Suprapubic skin (tissue), 4 donors: ENCODE data around the gene WNK2. TPM values are rescaled to one million over a fixed set of nuclear protein-coding genes. Genes with fewer than 3 reads are reported as not detected.
"Not testable (repeated sequence)": the region's sequence is repeated elsewhere in the genome, so short reads cannot be mapped to it uniquely, and the experiment has no call there.

Experiments used
- DNase-seq, 2 donors: peaks; one replicate each; pipeline ENCODE4 v3.0.0-alpha.2; 2019; ENCODE audit warnings: low spot score in 2 of 2
- H3K27ac ChIP-seq: fragments of 200-600 bp; sonication (generic); one replicate; pipeline ENCODE4 v1.5.1; 2019
- H3K27me3 ChIP-seq: fragments of 200-600 bp; sonication (generic); one replicate; pipeline ENCODE4 v1.5.1; 2019
- H3K36me3 ChIP-seq: fragments of 200-600 bp; sonication (generic); one replicate; pipeline ENCODE4 v1.5.1; 2019
- H3K4me1 ChIP-seq: fragments of 200-600 bp; sonication (generic); one replicate; pipeline ENCODE4 v1.5.1; 2019
- H3K4me3 ChIP-seq: fragments of 200-600 bp; sonication (generic); one replicate; pipeline ENCODE4 v1.5.1; 2019; ENCODE audit warnings: mild to moderate bottlenecking
- H3K9me3 ChIP-seq: fragments of 200-600 bp; sonication (generic); one replicate; pipeline ENCODE4 v1.5.1; 2019
- CTCF ChIP-seq, 2 donors: fragments of 200-600 bp in 1 of 2; fragments of 450-650 bp in 1 of 2; sonication (generic) in 1 of 2; IDR thresholded peaks; one replicate each; pipeline ENCODE4 v1.5.1; 2016 to 2019; ENCODE audit warnings: antibody characterized with exemption in 2 of 2, mild to moderate bottlenecking in 1 of 2, moderate library complexity in 1 of 2
- EP300 ChIP-seq: sonication (generic); formaldehyde crosslinking; IDR thresholded peaks from one replicate; pipeline ENCODE4 v1.6.1; 2017; ENCODE audit warnings: antibody characterized with exemption
- POLR2A ChIP-seq, 2 donors: fragments of 450-650 bp; IDR thresholded peaks; one replicate each; pipeline ENCODE4 v1.6.1; 2017; ENCODE audit warnings: antibody characterized with exemption in 2 of 2, mild to moderate bottlenecking in 2 of 2, moderate library complexity in 2 of 2
- POLR2AphosphoS5 ChIP-seq, 3 donors: sonication (generic); formaldehyde crosslinking; IDR thresholded peaks; one replicate each; pipeline ENCODE4 v1.6.1; 2017; ENCODE audit warnings: antibody characterized with exemption in 3 of 3
- WGBS: methylation state at CpG from one replicate; pipeline ENCODE4 v1.1.5; 2018; 5-methylcytosine and 5-hydroxymethylcytosine counted together
- total RNA-seq, 4 donors: library from RNA; depleted of rRNA; stranded (reverse); fragments of >200 nt; gene quantifications; one replicate each; pipeline ENCODE4 v1.1.0, GENCODE V29; 2016

Gene WNK2
- total RNA-seq, 4 donors from 2014 or later = 39.5 to 93.7 (median 45.3) TPM

GRCh38 chr9:93346231-93347112 lies 162.5 kb downstream of the WNK2 start:
- Histone ChIP-seq H3K36me3 (no peaks in the 10 kb centered on the region), H3K27ac (no peak overlapping the region), H3K4me1 (peaks cover 15% of the 10 kb centered on the region), H3K4me3 (peak overlapping the region; percentile 57), H3K27me3 (peaks cover 23% of the 10 kb centered on the region), H3K9me3 (no peaks in the 10 kb centered on the region)
- 20% methylated on average over 49 of the region's 66 CpGs for WGBS
- no peak for DNase-seq
- no peak for TF ChIP-seq POLR2A (IDR thresholded peaks at IDR 0.05)
- TF ChIP-seq POLR2AphosphoS5 (IDR thresholded peaks at IDR 0.05) = no peak
- TF ChIP-seq EP300 = no peak
- TF ChIP-seq CTCF (IDR thresholded peaks at IDR 0.05) = no peak

GRCh38 chr9:93347371-93347975 lies 163.5 kb downstream of the WNK2 start:
- not testable (repeated sequence) for DNase-seq, H3K36me3 ChIP-seq, H3K27ac ChIP-seq, H3K9me3 ChIP-seq, H3K4me3 ChIP-seq
- Histone ChIP-seq H3K27me3 (peaks cover 23% of the 10 kb centered on the region), H3K4me1 (peaks cover 15% of the 10 kb centered on the region)
- WGBS = 92% methylated on average over 9 of the region's 9 CpGs

- H3K27me3 ChIP-seq, H3K4me3 ChIP-seq, DNase-seq, H3K36me3 ChIP-seq, H3K27ac ChIP-seq, H3K4me1 ChIP-seq, H3K9me3 ChIP-seq: not testable (repeated sequence)
- WGBS = 93% methylated on average over 14 of the region's 14 CpGs
These were observed 169.7 kb downstream of the WNK2 start for GRCh38 chr9:93353413-93354310.

- TF ChIP-seq POLR2AphosphoS5 (IDR thresholded peaks at IDR 0.05) = no peak
- no peak for TF ChIP-seq EP300
- no peak for TF ChIP-seq CTCF (IDR thresholded peaks at IDR 0.05)
- TF ChIP-seq POLR2A (IDR thresholded peaks at IDR 0.05) = no peak
- Histone ChIP-seq H3K9me3 (no peaks in the 10 kb centered on the region), H3K27me3 (no peaks in the 10 kb centered on the region), H3K4me3 (no peak overlapping the region), H3K27ac (no peak overlapping the region), H3K4me1 (no peaks in the 10 kb centered on the region), H3K36me3 (no peaks in the 10 kb centered on the region)
- WGBS = 80% methylated on average over 4 of the region's 4 CpGs
- DNase-seq = no peak
These were observed 170.5 kb downstream of the WNK2 start for GRCh38 chr9:93354451-93354850.

GRCh38 chr9:93355827-93356226 lies 171.9 kb downstream of the WNK2 start:
- TF ChIP-seq CTCF (IDR thresholded peaks at IDR 0.05) = no peak
- WGBS = 84% methylated on average over 2 of the region's 2 CpGs
- no peak overlapping the region for H3K4me3 ChIP-seq

GRCh38 chr9:93357649-93358048 lies 173.7 kb downstream of the WNK2 start:
- 76% methylated on average over 5 of the region's 5 CpGs for WGBS
- Histone ChIP-seq H3K4me3 (no peak overlapping the region), H3K36me3 (no peaks in the 10 kb centered on the region), H3K27ac (no peak overlapping the region), H3K9me3 (peaks cover 4% of the 10 kb centered on the region), H3K27me3 (no peaks in the 10 kb centered on the region), H3K4me1 (no peaks in the 10 kb centered on the region)
- TF ChIP-seq POLR2A (IDR thresholded peaks at IDR 0.05) = no peak
- TF ChIP-seq CTCF (IDR thresholded peaks at IDR 0.05) = no peak
- no peak for DNase-seq

More at GRCh38 chr9:93355827-93356226, 171.9 kb downstream of the WNK2 start:
- no peak for DNase-seq
- H3K4me1 ChIP-seq = no peaks in the 10 kb centered on the region
- H3K9me3 ChIP-seq = no peaks in the 10 kb centered on the region
- no peaks in the 10 kb centered on the region for H3K36me3 ChIP-seq
- H3K27ac ChIP-seq = no peak overlapping the region
- no peaks in the 10 kb centered on the region for H3K27me3 ChIP-seq

- not testable (repeated sequence) for DNase-seq, H3K36me3 ChIP-seq
These were observed 176.0 kb downstream of the WNK2 start for GRCh38 chr9:93359907-93360306.

More at GRCh38 chr9:93359907-93360306, 176.0 kb downstream of the WNK2 start:
- not testable (repeated sequence) for H3K4me3 ChIP-seq, H3K27me3 ChIP-seq, H3K27ac ChIP-seq, H3K4me1 ChIP-seq, H3K9me3 ChIP-seq
- 75% methylated on average over 8 of the region's 8 CpGs for WGBS
